Stimulated activated CD4-positive, alpha-beta T cell treated with anti-CD3 and anti-CD28 coated beads, TNF-alpha, amount 100 ng/mL, for 24 hours (primary cell): ENCODE measurements around the gene RGS18.
"Not testable (repeated sequence)": the region's sequence is repeated elsewhere in the genome, so short reads cannot be mapped to it uniquely, and the experiment has no call there.

Source experiments
- DNase-seq, 3 experiments: peaks; one replicate each; pipeline ENCODE4 v3.0.0-alpha.2; 2020; ENCODE audit warnings: low read depth in 3 of 3

Gene RGS18

DNA sequence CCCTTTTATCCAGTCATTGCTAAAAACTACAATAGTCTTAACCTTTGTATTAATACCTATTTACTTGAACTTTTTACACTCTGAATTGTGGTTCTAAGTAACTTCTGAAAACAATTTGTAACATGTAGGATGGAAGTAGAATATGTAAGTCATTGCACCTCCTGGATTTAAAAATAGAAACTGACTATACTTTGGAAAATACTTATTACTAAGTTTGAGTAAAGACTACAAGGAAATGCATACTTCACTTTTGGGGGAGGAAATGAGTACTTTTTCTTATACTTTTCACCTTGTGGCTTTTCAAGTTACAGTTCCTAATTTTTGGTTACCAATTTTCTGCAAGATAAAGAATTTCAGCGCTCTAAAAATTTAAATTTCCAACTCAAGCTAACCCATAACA is 8.7 kb downstream of the RGS18 start:
- no peak for DNase-seq

DNA sequence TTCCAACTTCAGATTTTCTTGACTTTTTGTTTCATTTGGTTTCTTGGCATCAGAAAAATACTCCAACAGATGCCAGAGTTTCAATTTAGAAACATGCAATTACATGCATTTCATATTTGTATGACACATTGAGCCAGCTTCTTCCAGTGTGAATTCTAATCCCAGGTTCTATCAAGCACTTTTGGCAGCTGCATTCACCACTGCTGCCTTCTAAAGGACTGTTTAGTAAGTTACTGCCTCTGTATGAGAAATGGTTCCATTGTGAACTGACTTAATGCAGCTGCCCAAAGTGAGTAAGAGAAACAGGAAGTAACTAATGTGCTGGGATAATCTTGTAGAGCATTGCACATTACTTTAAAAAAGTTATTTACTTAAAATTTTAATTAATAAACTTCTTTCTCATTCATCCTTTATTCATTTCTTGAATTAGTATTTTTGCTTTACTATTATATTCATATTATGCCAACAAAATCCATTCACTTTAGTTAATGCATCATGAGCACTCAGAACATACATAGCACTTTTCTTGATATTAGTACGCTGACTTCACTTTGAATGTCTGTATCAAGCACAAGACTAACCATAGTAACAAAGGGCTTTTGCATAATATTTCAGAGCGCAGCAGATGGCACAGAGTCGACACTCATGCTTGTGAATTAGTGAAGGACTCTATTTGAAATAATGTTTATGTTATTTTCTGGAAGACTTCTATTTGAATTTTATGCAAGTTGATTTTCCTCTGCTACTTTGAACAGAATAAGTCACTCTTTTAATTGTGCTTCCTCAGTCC is 9.8 kb downstream of the RGS18 start:
- no peak for DNase-seq

DNA sequence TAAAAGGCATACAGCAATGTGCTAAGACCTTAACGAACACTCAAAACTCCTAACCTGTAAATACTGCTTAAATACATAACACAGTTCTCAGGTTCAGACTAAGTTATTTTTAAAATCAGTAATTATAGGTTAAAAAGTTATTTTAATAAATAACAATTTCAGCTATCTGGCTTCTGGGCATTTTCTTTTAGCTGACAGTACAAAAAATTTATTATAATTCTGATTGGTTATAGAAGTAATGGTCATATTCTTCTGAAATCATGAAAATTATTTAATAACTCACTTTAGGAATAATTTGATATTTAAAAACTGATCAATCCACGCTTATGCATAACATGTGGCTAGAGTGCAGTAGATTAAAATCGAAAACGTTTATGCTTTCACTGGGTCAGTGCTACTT is 10.7 kb downstream of the RGS18 start:
- DNase-seq, result no peak

DNA sequence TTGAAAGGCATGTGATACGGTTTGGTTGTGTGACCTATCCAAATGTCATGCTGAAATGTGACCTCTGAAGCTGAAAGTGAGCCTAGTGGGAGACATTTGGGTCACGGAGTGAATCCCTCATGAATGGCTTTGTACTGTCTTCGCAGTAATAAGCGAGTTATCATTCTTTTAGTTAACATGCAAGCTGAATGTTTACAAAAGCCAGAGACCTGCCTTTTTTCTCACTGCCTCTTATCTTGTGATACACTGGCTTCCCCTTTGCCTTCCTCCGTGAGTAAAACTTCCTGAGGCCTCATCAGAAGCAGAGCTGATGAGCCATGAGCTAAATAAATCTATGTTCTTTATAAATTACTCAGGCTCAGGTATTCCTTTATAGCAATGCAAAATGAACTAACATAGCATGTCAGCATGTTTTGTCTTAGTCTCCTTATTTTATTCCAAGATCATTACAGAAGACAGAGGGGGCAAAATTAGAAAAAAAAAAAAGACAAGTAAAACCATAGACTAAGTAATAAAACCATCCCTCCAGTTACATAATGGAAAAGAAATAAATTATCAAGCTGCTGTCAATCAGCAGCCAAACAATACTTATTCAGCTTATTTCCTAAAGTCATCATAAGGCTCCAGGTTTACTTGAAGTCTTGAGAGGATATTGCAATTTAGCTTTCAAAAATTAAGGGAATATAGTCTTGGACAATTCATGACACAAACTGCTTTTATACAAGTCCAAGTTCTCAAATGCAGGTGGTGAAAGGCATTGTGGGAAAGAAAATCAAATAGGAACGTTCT is 12.1 kb downstream of the RGS18 start:
- no peak for DNase-seq

DNA sequence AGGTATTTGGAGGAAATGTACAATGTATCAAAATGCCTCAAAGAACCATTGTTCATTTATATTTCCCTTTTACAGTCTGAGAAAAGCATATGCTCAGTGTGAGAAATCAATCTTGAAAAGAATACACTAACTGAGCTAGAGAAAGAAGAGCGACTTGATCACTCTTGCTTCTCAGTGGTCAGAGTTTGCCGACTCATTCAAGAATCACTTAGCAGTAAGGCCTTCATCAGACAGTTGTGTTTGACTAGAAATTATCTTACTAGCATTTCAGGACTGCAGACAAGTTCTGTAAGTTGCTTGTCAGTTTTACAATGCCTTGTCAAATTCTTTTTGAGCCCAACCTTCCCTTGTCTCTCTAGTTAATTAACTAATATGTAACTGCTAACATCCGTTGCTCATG is 12.9 kb downstream of the RGS18 start:
- DNase-seq, result no peak

DNA sequence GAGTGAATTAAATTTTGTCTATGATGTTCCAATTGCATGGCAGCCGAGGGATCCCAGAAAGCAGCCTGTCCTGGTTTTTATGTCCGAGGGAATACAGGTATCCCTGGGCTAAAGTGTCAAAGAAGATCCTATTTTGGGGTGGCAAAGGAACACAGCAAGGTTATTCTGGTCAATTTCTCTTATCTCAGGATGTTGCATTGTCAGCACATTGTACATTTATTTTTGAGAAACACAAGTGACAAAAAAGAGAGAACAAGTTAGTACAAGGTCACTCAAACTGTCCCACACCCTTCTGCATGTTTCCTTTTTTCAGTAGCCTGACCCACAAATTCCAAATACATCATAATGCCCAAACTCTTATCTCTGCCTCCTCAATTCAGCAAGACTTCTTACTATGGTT is 17.7 kb downstream of the RGS18 start:
- DNase-seq, result no peak

DNA sequence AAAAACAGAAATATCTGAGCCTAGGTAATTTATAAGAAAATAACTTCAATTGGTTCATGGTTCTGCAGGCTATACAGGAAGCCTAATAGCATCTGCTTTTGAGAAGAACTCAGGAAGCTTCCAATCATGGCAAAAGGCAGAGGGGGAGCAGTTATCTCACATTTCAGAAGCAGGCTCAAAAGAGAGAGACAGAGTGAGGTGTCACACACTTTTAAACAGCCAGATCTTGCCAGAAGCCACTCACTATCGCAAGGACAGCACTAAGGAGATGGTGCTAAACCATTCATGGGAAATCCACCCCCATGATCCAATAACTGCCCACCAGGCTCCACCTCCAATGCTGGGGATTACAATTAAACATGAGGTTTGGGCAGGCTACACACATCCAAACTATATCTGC is 25.5 kb downstream of the RGS18 start:
- no peak for DNase-seq

DNA sequence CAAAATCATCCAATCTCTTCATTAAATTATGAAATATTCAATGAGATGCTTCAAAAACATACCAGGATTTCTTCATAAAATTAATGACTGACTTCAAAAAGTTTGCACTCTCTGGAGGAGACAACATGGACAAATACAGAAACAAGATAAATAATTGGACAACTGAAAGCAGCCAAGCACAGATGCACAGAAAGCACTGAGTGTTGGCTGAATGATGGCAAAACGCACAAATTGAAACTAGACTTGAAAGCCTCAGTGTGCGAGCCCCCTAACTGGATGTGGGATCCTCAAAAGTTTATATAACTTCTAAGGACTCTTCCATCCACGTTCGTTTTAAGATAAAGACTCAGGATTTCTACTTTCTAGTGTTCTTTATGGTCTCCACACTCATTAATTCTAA is 27.9 kb downstream of the RGS18 start:
- DNase-seq, result no peak

DNA sequence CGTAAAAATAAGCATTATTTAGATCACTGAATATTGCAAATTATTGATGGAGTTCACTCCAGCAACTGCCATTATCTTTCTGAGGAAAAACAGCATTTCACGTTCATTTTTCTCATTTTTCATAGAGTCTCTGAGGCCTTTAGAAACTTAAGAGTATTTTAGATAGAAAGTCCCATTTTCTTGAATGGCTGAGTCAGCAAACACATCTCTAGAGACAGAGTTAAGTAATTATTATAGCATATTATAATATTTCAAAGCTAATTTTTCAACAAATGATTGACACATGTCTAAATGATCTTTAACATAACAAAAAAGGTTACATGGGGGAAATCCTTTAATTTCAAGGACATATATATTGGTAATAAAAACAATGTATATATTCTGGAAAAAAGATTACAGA is 31.8 kb downstream of the RGS18 start:
- DNase-seq, result no peak

DNA sequence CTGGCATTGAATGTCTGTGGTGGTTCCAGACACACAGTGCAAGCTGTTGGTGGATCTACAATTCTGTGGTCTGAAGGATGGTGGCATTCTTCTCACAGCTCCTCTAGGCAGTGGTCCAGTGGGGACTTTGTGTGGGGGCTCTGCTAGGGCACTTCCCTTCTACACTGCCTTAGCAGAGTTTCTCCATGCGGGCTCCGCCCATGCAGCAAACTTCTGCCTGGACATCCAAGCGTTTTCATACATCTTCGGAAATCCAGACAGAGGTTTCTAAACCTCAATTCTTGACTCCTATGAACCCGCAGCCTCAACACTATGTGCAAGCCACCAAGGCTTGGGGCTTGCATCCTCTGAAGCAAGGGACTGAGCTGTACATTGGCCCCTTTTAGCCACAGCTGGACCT is 43.0 kb downstream of the RGS18 start:
- no peak for DNase-seq

DNA sequence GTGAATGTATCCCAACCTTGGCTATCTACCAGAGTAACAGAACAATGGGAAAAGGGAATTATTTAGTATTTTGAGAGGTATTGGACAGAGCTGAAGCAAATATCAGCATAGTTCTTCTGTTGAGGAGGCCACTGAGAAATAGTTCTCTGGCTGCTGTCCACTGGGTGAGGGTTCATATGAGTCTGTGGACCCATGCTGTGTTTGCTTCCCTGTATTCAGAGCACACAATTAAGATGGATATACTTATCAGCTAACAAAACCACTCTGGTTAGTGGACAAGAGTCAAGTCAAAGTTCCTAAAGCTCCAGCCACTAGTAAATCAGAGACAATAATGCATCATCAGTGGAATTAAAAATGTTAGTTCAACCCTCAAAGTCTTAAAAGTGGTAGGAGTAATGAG is 66.1 kb downstream of the RGS18 start:
- DNase-seq, result no peak

DNA sequence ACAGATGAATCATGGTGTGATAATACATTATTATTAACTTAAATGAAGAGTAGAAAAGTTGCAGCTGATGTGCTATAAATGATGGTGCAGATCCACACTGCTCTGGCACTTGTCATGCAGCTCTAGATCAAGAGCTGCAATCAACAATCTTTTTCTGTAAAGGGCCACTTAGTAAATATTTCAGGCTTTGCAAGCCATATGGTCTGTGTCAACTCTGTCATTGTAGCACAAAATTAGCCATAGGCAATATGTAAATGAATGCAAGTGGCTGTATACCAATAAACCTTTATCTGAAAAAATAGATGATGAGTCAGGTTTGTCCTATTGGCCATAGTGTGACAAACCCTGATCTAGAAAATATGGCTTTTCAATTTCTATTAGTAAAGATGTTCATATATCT is 66.6 kb downstream of the RGS18 start:
- no peak for DNase-seq

DNA sequence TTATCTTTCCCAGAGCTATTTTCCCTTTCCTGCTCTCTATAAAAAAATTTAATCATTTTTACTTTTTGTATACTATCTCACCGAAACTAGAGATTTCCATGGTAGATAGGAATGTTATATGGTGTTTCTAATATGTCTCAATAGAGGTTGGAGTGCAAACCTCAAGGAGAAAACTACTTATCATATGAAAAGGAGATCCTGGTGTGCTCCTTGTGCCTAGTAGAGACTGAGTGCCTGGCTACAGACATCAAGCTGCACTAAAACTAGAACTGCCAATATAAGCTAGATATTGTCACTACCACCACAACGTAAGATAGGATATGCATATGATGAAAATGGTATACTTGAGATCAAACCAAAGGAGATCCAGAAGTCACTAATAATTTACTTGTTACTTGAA is 67.0 kb downstream of the RGS18 start:
- DNase-seq, result no peak

DNA sequence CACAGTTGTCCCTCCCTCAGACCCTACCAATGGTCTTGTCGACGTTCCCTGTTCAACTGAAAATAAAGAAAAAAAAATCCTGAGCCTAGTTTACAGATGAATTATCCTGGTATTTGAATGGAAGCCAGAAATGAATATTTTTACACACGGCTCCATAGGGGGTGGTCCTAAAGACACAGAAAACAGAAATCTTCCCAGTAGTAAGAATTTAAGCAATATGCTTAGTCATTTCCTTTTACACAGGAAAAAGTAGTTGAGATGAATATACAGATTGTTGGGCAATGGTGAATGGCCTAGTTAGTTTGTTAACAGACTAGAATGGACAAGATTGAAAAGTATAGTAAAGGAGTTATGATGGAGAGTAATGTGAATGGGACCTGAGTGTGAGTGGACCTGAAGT is 67.4 kb downstream of the RGS18 start:
- DNase-seq, result no peak

DNA sequence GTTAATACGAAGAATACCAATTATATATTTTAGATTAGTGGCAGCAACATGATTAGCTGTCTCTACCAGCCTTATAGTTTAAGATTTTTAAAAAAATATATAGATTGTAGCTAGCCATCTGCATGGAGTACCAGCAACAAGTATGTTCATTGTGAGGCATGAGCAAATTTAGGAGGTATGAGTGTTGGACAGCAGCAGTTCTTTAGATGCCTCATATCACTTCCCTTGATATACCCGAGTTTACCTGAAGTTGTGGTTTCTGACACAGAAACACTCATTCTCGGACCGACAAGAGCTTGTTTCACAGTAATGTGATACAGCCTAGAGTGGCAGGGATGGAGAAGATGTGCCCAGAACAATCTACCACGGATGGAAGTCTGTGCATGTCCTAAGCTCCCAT is 69.1 kb downstream of the RGS18 start:
- DNase-seq, result no peak

DNA sequence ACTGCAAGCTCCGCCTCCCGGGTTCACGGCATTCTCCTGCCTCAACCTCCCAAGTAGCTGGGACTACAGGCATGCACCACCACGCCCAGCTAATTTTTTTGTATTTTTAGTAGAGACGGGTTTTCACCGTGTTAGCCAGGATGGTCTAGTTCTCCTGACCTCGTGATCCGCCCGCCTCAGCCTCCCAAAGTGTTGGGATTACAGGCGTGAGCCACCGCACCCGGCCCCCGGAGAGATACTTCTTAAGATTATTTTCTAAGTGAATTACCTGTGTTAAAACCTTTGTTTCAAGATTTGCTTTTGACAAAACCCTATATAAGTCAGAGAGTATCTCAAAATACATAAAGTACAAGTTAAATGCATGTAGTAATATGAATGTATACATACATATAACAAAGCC is 69.7 kb downstream of the RGS18 start:
- DNase-seq, result not testable (repeated sequence)

DNA sequence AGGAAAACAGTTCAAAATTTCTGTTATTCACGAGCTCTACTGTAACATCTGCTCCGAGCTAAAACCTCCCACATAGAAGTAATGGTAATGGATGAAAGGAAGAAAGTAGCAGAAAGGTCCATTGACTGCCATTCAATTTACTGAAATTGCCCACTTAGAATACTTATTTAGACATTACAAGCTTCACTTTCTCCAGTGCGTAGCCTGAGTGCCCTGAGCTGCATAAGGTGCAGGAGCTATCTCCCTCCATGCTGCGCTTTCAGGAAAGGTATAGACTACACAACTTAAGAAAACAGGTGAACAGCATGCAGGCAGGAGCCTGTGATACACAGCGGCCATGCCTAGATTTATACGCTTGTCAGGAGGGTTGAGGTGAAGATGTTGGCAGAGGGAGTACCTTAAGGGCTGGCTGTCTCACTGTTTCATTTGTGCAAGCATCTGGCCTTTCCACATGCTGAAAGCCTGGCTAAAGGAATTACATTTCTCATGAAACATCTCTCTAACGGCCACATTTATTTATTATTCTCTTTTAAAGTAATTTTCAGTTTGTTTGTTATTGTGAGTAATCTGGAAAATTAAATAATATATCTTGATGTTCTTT is 74.7 kb downstream of the RGS18 start:
- no peak for DNase-seq

DNA sequence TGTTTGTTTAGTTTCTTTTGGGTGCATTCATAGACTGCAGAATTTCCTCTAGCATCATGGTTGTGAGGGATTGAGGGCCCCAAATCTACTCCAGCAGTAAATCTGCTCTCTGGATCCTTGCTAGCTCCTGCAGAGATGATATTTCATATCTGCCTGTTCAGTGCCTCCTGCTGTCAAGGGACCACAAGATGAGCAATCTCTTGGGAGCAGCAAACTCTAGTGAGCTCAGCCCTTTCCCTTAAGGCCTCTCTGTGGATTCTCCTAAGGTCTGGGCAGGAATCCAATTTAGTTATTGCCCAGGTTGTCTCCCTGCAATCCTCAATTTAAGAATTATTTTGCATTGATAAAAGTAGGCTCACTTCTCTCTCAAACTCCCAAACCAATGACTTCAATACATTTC is 76.9 kb downstream of the RGS18 start:
- DNase-seq, result no peak
